ENCODE data around the gene ZBTB9. TPM values are rescaled to one million over a fixed set of nuclear protein-coding genes. Genes with fewer than 3 reads are reported as not detected.
A peak's percentile ranks its signal among the peaks of the same experiment; 100 is the strongest.

Gene ZBTB9
- total and polyA plus RNA-seq, 10 donors = 3.6 to 8.4 (median 5.5) TPM

GRCh38 chr6:33417128-33417902 lies 37.1 kb upstream of the ZBTB9 start:
- Histone ChIP-seq H3K36me3 (peaks cover 2 to 44% (median 40%) of the 10 kb centered on the region in 6 donors), H3K27me3 (replicated peaks in 1 of 7) (peaks cover 0 to 6% (median 0%) of the 10 kb centered on the region in 7 donors), H3K9me3 (no peaks in the 10 kb centered on the region), H3K27ac (peak overlapping the region; percentile 88 to 99 (median 96)), H3K4me1 (peaks cover 43 to 72% (median 67%) of the 10 kb centered on the region in 6 donors), H3K4me3 (peak overlapping the region; percentile 62 to 80 (median 73))
- WGBS, 5 donors = 3 to 5% (median 3%) methylated on average over 12 to 25 of the region's 25 CpGs
- TF ChIP-seq CTCF (IDR thresholded peaks at IDR 0.05 in 8 of 11, conservative IDR thresholded peaks at IDR 0.05 in 3 of 11) (no peak), POLR2AphosphoS5 (IDR thresholded peaks at IDR 0.05) (no peak), POLR2A (IDR thresholded peaks at IDR 0.05) (no peak)
- DNase-seq = peak; percentile 87
- intact Hi-C loops (cut with DNase I; ENCODE audit: low total_unique reads) = no loop called here

GRCh38 chr6:33417903-33418689 lies 36.3 kb upstream of the ZBTB9 start, which contains the start of gene CUTA:
TSS of gene CUTA (minus strand) at chr6:33418107. CDS start at chr6:33418000, 107 bp downstream.
- DNase-seq = peak; percentile 100
- Histone ChIP-seq H3K27ac (peak within 1 kb of the TSS; percentile 91 to 99 (median 96)), H3K36me3 (peaks cover under 1 to 36% (median 32%) of the 10 kb centered on the region in 6 donors), H3K27me3 (replicated peaks in 1 of 7) (peaks cover 0 to 6% (median 0%) of the 10 kb centered on the region in 7 donors), H3K4me1 (peaks cover 37 to 64% (median 59%) of the 10 kb centered on the region in 6 donors), H3K4me3 (peak within 1 kb of the TSS; percentile 62 to 80 (median 73)), H3K9me3 (no peaks in the 10 kb centered on the region)
- intact Hi-C loops (cut with DNase I; ENCODE audit: low total_unique reads) = no loop called here
- 0 to 1% (median 1%) methylated on average over 23 to 51 of the region's 51 CpGs for WGBS, 5 donors
- TF ChIP-seq POLR2AphosphoS5 (IDR thresholded peaks at IDR 0.05) = peak; percentile 95 to 97 (median 95)
- TF ChIP-seq POLR2A (IDR thresholded peaks at IDR 0.05) = peak in 1 of 3 donors; percentile 42
- peak; percentile 10 to 58 (median 37) for TF ChIP-seq CTCF (IDR thresholded peaks at IDR 0.05 in 8 of 11, conservative IDR thresholded peaks at IDR 0.05 in 3 of 11)

GRCh38 chr6:33418690-33419291 lies 35.6 kb upstream of the ZBTB9 start:
- Histone ChIP-seq H3K4me3 (peak overlapping the region in 6 of 8 donors; percentile 17 to 80 (median 66)), H3K27me3 (replicated peaks in 1 of 7) (peaks cover 0 to 6% (median 0%) of the 10 kb centered on the region in 7 donors), H3K36me3 (peaks cover 0 to 29% (median 26%) of the 10 kb centered on the region in 6 donors), H3K9me3 (no peaks in the 10 kb centered on the region), H3K4me1 (peaks cover 35 to 57% (median 53%) of the 10 kb centered on the region in 6 donors), H3K27ac (peak overlapping the region; percentile 91 to 99 (median 96))
- peak; percentile 69 for DNase-seq
- WGBS, 5 donors = 22 to 44% (median 38%) methylated on average over 8 of the region's 8 CpGs
- intact Hi-C loops (cut with DNase I; ENCODE audit: low total_unique reads) = no loop called here
- no peak for TF ChIP-seq CTCF (IDR thresholded peaks at IDR 0.05 in 8 of 11, conservative IDR thresholded peaks at IDR 0.05 in 3 of 11)
- TF ChIP-seq POLR2AphosphoS5 (IDR thresholded peaks at IDR 0.05) = no peak
- TF ChIP-seq POLR2A (IDR thresholded peaks at IDR 0.05) = no peak
